8988T (cell line): ENCODE measurements around the gene UBXN6.

Source experiments
- DNase-seq: peaks from one replicate; pipeline ENCODE4 v3.0.0; 2011

Gene UBXN6

DNA sequence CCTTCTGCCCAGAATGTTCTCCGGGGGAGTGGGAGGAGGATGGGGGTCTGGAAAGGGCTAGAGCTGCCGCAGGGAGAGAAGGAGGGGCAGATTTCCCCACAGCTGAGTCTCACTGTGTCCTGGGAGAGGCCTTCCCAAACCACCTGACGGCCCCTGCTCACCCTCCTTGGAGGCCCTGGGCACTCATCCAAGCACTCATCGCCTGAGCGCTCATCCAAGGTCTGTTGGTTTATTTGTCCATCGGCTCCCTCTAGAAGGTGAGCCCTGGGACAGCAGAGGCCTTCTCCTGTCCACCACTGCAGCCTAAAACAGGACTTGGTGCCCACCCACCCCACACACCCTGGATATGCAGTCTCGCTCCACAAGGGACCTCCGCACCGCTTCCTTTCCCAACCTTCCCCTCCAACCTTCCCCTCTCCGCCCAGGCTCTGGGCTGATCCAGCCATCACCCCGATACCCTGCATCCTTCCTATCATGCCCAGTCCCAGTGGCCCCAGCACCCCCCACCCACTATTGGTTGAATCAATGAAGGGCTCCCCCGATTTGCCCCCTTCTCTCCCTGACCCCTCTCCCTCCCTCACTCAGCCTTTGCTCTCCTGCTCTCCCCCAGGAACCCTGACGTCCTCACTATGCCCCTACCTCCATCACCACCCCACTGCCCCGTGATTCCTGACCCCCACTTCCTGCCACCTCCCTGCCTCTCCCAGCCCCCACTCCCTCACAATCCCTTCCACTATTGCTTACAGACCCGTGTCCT, 1.7 kb downstream of the UBXN6 start:
- DNase-seq, result no peak

GRCh38 chr19:4454747-4455718, 2.6 kb downstream of the UBXN6 start:
- DNase-seq, result no peak

GRCh38 chr19:4453232-4454179, 4.1 kb downstream of the UBXN6 start:
- no peak for DNase-seq

DNA sequence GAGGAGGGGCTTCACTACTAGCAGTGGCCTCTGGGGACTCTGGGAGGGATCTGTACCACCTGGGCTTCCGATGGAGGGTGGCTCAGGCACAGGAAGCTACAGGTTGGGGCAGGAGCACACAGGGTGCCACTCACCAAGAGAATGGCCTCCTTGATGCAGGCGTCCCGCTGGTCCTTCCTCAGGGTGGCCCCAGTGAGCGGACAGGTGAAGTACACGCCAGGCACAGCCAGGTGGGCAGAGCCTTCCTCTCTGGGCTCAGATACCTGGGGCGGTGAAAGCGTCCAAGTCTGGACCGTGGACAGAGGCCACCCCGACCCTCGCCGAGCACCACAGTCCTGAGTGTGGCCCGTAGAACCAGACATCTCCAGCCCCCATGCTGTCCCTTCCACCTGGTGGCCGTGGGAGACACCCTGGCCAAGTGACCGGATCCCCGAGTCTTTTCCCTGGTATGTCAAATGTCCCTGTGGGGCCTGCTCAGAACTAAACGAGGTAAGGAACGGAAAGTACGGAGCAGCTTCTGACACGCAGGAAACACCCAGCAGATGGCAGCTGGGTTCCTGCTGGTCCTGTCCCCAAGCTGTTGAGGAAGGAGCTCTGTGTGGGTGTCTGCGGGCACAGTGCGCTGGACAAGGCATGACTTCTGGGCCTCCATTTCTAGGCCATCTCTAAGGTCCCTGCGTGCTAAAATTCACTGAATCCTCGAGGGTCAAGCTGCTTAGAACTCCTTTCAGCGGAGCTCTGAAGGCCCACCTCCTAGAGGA, 5.2 kb downstream of the UBXN6 start:
- no peak for DNase-seq

DNA sequence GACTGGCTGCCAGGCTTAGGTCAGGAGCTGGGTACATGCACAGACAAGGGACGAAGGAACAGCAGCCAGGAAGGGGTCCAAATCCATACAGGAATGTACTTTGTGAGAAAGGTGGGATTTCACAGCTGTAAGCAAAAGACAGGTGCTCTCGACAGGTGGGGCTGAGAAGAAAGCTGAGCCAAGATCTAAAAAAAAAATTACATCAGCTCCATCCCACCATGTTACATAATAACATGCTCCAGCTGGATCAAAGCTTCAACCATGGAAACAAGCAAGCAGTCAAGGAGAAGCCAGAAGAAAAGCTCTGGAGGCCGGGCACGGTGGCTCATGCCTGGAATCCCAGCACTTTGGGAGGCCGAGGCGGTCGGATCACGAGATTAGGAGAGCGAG, 8.0 kb downstream of the UBXN6 start:
- DNase-seq, result no peak

DNA sequence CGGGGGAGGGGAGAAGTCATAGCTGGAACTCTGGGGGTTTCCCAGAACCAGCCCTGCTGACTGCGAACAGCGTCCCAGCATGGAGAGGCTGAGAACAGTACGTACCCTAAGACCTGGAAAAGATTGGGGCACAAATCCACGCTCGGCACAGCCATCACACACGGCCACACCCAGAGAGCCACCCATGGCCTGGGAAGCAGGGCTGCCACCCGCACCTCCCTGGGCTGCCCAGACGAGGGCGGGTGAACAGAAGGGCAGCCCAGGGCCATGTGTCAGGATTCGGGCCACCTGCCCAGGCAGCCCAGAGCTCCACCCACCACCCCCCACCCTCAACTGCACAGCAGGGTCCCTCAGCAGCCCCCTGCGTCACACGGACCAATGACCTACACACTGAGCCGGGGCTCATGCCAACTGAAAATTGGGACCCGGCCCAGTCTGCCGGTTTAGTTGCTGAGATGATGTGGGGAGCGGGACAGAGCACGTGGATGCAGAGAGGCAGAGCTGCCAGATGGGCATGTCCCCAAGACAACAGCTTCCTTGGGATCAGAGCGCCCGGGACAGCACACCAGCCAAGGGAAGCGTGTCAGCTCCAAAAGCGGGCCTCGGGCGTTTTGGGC, 8.5 kb downstream of the UBXN6 start:
- no peak for DNase-seq

GRCh38 chr19:4448147-4448985, 9.2 kb downstream of the UBXN6 start:
- no peak for DNase-seq

DNA sequence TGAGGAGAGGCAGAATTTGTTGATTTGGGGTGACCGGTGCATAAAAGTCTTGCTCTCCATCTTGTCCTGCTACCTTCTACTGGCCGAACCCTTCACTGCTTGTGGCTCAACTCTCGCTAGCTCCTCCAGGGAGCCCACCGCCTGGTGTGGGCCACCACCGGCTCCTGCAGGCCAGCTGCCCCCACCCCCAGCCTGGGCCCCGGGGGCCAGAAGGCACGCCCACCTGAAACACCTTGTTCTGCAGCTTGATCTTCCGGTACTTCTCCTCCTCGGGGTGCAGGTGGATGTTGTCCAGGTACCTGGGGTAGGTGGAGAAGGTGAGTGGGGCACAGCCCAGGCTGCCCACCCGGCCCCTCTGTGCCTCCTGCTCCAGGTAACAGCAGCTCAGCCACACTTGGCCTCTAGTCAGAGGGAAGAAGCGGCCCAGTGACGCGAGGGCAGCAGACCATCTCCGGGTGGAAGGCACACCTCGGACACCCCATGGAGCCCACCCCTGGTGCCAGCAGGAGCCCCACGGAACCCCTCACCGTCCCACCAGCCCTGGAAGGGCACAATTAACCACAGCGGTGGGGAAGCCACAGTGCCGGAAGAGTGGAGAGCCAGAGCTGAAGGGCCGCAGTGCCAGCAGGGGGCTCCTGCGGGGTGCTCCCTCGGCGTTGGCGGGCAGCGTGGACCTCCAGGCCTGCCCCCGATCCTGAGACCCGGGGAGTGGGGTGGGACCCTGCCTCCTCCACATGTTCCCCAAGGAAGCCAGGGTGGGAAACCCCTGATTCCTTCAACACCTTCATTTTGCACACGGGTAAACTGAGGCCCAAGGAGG, 10.1 kb downstream of the UBXN6 start:
- DNase-seq, result no peak

- no peak for DNase-seq
Measured at GRCh38 chr19:4446704-4447200, 10.8 kb downstream of the UBXN6 start.

- DNase-seq, result no peak
Measured at GRCh38 chr19:4445963-4446703, 11.5 kb downstream of the UBXN6 start.

DNA sequence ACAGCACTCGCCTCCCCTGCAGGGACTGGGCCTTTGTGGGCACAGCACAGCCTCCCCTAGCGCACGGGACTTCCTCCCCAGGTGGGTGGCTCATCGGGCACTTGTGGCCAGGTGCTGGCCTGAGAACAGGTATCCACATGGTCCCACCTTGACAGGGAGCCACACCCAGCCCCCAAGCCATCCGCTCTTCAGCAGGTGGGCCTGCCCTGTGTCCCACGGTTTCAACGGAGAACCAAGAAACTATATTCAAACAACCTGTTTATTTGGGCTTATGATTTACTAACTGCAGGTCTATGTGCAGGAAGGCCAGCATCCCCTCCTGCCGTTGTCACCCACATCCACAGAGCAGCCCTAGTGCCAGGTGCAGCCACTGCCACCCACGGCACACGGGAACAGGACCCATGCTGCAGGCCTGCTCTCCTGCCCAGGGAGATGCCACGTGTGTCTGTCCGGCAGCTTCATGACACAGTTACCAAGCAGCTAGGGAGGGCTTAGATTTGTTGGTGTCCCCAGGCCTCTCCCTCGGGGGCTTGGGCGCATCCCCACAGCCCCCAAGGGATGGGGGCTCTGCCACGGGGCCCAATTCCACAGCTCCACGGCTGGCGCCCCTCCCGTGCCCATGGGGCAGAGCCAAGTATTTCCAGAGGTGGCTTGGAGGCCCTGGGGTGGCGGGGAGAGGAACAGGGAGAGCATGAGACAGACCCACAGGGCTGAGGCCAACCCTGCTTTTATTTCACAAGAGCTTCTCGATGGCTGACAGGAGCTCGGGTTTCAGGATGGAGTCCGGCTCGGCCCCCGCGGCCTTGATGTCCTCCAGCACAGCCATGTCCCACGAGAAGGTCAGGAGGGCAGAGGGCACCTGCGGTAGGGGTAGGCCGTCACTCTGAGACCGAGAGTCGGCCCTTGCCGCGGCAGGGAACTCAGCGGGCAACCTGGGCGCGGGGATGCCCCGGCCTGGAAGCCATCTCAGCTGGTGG, 12.5 kb downstream of the UBXN6 start:
- no peak for DNase-seq

DNA sequence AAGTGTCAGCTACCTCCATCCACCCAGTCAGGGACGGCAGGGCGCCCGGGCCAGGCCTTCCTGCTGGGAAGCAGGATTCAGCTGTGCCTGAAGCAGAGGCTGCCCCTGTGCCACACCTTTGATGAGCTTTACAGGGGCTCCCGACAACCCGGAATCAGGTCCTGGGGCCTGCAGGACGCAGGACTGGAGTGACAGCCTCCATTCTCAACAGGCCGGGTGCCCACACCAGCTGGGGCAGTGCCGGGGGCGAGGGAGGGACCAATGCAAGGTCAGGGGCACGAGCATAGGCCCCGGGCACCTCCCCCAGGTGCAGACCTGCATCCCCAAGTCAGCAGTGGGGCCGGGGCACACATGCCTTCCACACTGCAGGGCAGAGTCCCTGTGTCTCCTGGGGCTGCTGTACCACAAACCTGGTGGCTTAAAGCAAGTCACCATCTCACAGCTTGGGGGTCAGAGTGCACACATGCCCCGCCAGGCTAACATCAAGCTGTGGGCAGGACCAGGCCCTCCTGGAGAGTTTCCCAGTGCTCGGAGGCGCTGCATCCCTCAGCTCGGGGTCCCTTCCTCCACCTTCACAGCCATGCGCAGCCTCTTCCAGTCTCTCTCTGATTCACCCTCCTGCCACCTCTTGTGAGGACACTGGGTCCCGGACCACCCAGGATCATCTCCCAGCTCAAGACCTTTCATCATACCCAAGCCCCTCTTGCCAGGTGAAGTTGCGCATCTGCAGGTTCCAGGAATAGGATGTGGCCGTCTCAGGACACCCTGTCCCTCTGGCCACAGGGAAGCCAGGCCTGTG, 13.4 kb downstream of the UBXN6 start:
- no peak for DNase-seq

DNA sequence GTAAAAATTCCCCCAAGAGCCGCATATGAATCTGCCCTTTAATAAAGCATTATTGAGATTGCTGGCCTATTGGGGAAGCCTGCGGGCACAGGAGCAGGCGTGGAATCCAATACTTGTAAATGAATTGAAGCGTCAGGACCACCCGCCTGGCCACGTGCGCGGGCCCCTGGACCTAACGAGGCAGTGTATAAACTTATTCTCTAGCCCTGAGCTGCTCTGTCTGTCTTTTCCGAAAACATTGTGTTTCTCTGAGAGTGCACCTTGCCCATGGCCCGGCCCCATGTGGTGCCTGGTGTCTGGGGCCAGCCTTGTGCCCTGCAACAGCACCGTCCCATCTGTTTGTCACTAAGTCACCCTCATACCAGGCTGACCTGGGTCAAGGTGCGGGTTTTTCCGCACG, 14.4 kb downstream of the UBXN6 start:
- no peak for DNase-seq

DNA sequence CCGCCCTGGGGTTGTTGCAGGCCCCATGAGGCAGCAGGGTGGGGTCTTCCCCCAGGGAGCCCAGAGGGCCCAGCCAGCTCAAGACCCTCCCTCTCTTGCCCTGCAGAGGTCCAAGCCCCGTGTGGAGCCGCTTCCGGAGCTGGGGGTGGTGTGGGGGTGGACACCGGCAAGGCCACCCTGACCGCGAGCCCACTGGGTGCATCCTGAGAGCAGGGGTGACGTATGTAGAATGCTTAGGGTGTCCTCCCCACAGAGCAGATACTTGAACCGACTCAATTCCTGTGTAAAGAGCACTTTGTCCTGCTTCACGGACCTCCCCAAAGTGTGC, 14.8 kb downstream of the UBXN6 start:
- no peak for DNase-seq

- no peak for DNase-seq
Measured at GRCh38 chr19:4441994-4442818, 15.4 kb downstream of the UBXN6 start.

DNA sequence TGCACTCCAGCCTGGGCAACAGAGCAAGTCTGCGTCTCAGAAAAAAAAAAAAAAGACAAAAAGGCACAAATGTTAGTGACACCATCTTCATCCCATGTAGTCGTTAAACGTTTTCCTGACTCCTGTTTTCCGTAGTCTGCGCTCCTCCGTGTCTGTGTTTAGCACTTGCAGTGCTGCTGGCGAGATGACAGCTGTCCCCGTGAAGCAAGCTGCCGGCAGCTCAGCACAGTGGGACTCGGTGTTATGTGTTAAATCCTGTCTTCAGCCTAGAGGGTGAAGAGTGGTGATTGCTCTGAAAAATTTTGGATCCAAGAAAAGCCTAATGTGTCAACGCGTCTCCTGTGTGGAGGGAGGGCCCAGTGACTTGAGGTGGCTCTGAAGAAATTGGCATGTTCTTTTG, 18.4 kb downstream of the UBXN6 start:
- DNase-seq, result no peak
